Glutamatergic neuron (in vitro differentiated cells): ENCODE results near the gene CCDC63. TPM values are rescaled to one million over a fixed set of nuclear protein-coding genes. Genes with fewer than 3 reads are reported as not detected.

Experiments
- DNase-seq: peaks from one replicate; pipeline ENCODE4 v3.0.0; 2022
- H3K27ac Mint-ChIP-seq: one replicate; pipeline ENCODE4 v1.8.0; 2020; ENCODE audit warnings: mild to moderate bottlenecking, mixed read lengths, inconsistent platforms; ENCODE audit not compliant: unreplicated experiment
- H3K27me3 Mint-ChIP-seq: one replicate; pipeline ENCODE4 v1.8.0; 2020; ENCODE audit warnings: mild to moderate bottlenecking, moderate library complexity, mixed read lengths, inconsistent platforms; ENCODE audit not compliant: unreplicated experiment
- H3K36me3 Mint-ChIP-seq: one replicate; pipeline ENCODE4 v1.8.0; 2020; ENCODE audit warnings: mild to moderate bottlenecking, mixed read lengths, inconsistent platforms; ENCODE audit not compliant: unreplicated experiment
- H3K4me1 Mint-ChIP-seq: one replicate; pipeline ENCODE4 v1.8.0; 2020; ENCODE audit warnings: mild to moderate bottlenecking, low read depth, mixed read lengths, inconsistent platforms; ENCODE audit not compliant: unreplicated experiment
- H3K4me3 Mint-ChIP-seq: one replicate; pipeline ENCODE4 v1.8.0; 2020; ENCODE audit warnings: mild to moderate bottlenecking, mixed read lengths, inconsistent platforms; ENCODE audit not compliant: unreplicated experiment
- H3K9me3 Mint-ChIP-seq: one replicate; pipeline ENCODE4 v1.8.0; 2020; ENCODE audit warnings: mild to moderate bottlenecking, moderate library complexity, mixed read lengths, inconsistent platforms; ENCODE audit not compliant: unreplicated experiment
- CTCF ChIP-seq: fragments of 200-600 bp; sonication (generic); IDR thresholded peaks from one replicate; pipeline ENCODE4 v1.5.0; 2021; ENCODE audit not compliant: partially characterized antibody, unreplicated experiment
- long read RNA-seq: library from polyadenylated mRNA; unstranded; transcript quantifications from one replicate; pipeline ENCODE4 v2.0.0, GENCODE V29; 2020; ENCODE audit not compliant: unreplicated experiment
- total RNA-seq: library from RNA; stranded (reverse); fragmentation: NEBNext Ultra II Directional; extraction: Animal tissue kit (Norgen Biotek cat#: 25700); gene quantifications from one replicate; pipeline ENCODE4 v1.2.1, GENCODE V29; 2021; ENCODE audit not compliant: unreplicated experiment

The CCDC63 gene
- total RNA-seq, result 0.32 TPM
- long read RNA-seq, partial matches to known transcripts, result 0 of 1 reads
- long read RNA-seq, other reads (novel, unspliced or antisense), result 1 of 1 reads

GRCh38 chr12:110846615-110847566 lies at the start of gene CCDC63:
Gene CCDC63, plus strand, starts transcription at chr12:110846987. Its CDS starts 5,968 bp downstream, at chr12:110852955.
- Mint-ChIP-seq H3K4me1 (peaks cover 9% of the 10 kb centered on the region), H3K4me3 (peak within 1 kb of the TSS; percentile 78)

GRCh38 chr12:110798461-110798860 lies 48.3 kb upstream of the CCDC63 start:
- Mint-ChIP-seq H3K4me3 (no peak overlapping the region), H3K4me1 (no peaks in the 10 kb centered on the region), H3K9me3 (peaks cover 5% of the 10 kb centered on the region), H3K27ac (no peak overlapping the region), H3K36me3 (no peaks in the 10 kb centered on the region), H3K27me3 (no peaks in the 10 kb centered on the region)
- TF ChIP-seq CTCF, result no peak
- no peak for DNase-seq

More at GRCh38 chr12:110846615-110847566, at the start of gene CCDC63:
- peaks cover 2% of the 10 kb centered on the region for H3K27me3 Mint-ChIP-seq
- TF ChIP-seq CTCF, result peak; percentile 24
- no peak within 1 kb of the TSS for H3K27ac Mint-ChIP-seq
- peak; percentile 80 for DNase-seq
- H3K9me3 Mint-ChIP-seq, result peaks cover 4% of the 10 kb centered on the region
- peaks cover 4% of the 10 kb centered on the region for H3K36me3 Mint-ChIP-seq

GRCh38 chr12:110802489-110802888 lies 44.3 kb upstream of the CCDC63 start:
- H3K27me3 Mint-ChIP-seq, result no peaks in the 10 kb centered on the region
- no peak overlapping the region for H3K4me3 Mint-ChIP-seq
- no peak overlapping the region for H3K27ac Mint-ChIP-seq
- no peak for DNase-seq
- TF ChIP-seq CTCF, result no peak
- H3K4me1 Mint-ChIP-seq, result no peaks in the 10 kb centered on the region
- H3K36me3 Mint-ChIP-seq, result no peaks in the 10 kb centered on the region
- peaks cover 3% of the 10 kb centered on the region for H3K9me3 Mint-ChIP-seq

GRCh38 chr12:110804406-110804805 lies 42.4 kb upstream of the CCDC63 start:
- H3K27me3 Mint-ChIP-seq, result no peaks in the 10 kb centered on the region
- no peak for TF ChIP-seq CTCF
- no peak overlapping the region for H3K4me3 Mint-ChIP-seq
- H3K9me3 Mint-ChIP-seq, result peaks cover 3% of the 10 kb centered on the region
- no peak for DNase-seq
- no peaks in the 10 kb centered on the region for H3K4me1 Mint-ChIP-seq
- H3K27ac Mint-ChIP-seq, result no peak overlapping the region
- H3K36me3 Mint-ChIP-seq, result no peaks in the 10 kb centered on the region

GRCh38 chr12:110807640-110808039 lies 39.1 kb upstream of the CCDC63 start:
- no peaks in the 10 kb centered on the region for H3K36me3 Mint-ChIP-seq
- H3K27me3 Mint-ChIP-seq, result no peaks in the 10 kb centered on the region
- DNase-seq, result no peak
- H3K4me3 Mint-ChIP-seq, result no peak overlapping the region
- peaks cover 3% of the 10 kb centered on the region for H3K9me3 Mint-ChIP-seq
- H3K27ac Mint-ChIP-seq, result no peak overlapping the region
- H3K4me1 Mint-ChIP-seq, result no peaks in the 10 kb centered on the region
- TF ChIP-seq CTCF, result no peak
